Activated T-helper 17 cell treated with anti-CD3 and anti-CD28 coated beads, Interleukin-2, amount 50 U/mL, for 72 hours (primary cell): Measurements from ENCODE around the gene HIP1. TPM values are rescaled to one million over a fixed set of nuclear protein-coding genes. Genes with fewer than 3 reads are reported as not detected.

Experiments
- ATAC-seq: fragments of 150-1000 bp; cut with Tn5 transposase; replicated peaks from 2 replicates; pipeline ENCODE4 v1.10.0; 2021; ENCODE audit warnings: mild to moderate bottlenecking, moderate library complexity
- H3K27ac Mint-ChIP-seq: one replicate; pipeline ENCODE4 v1.8.0; 2022; ENCODE audit warnings: mixed read lengths
- H3K27me3 Mint-ChIP-seq: one replicate; pipeline ENCODE4 v1.8.0; 2022; ENCODE audit warnings: mixed read lengths
- H3K36me3 Mint-ChIP-seq: one replicate; pipeline ENCODE4 v1.8.0; 2022; ENCODE audit warnings: low read depth, mild to moderate bottlenecking, mixed read lengths
- H3K4me1 Mint-ChIP-seq: one replicate; pipeline ENCODE4 v1.8.0; 2022; ENCODE audit warnings: mixed read lengths
- H3K4me3 Mint-ChIP-seq: one replicate; pipeline ENCODE4 v1.8.0; 2022; ENCODE audit warnings: mild to moderate bottlenecking, mixed read lengths
- H3K9me3 Mint-ChIP-seq: one replicate; pipeline ENCODE4 v1.8.0; 2022; ENCODE audit warnings: mixed read lengths
- total RNA-seq, 2 donors: library from RNA; stranded (reverse); gene quantifications; one replicate each; pipeline ENCODE4 v1.2.3, GENCODE V29; 2022

HIP1 gene
- total RNA-seq, 2 donors from 2014 or later = 9.8 to 13.0 TPM

DNA sequence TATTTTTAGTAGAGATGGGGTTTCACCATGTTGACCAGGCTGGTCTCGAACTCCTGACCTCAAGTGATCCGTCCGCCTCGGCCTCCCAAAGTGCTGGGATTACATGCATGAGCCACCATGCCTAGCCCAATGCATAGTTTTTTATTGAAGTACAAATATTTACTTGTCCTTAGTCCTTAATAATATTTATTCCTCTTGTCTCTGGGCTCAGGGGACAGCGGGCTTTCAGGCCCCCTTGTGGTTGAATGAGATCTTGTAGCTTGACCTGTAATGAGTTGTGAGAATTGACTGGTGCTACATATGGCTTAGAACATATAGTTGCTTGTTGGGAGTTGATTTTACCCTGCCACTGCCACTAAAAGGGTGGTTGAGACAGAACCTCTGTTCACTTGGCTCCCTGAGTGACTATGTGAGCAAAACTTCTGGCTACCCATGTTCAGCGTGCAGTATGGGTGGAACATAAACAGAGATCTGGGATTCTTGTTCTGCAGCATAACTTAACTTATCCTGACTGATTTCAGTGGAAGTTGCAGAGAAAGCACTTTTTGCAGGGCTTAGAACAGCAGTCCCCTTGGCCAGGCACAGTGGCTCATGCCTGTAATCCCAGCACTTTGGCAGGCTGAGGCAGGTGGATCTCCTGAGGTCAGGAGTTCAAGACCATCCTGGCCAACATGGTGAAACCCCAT, 18.4 kb upstream of the HIP1 start:
- H3K27me3 Mint-ChIP-seq = no peaks in the 10 kb centered on the region
- H3K9me3 Mint-ChIP-seq = no peaks in the 10 kb centered on the region
- H3K4me1 Mint-ChIP-seq = no peaks in the 10 kb centered on the region
- ATAC-seq = no peak
- no peak overlapping the region for H3K4me3 Mint-ChIP-seq
- H3K36me3 Mint-ChIP-seq = no peaks in the 10 kb centered on the region
- no peak overlapping the region for H3K27ac Mint-ChIP-seq

- no peak for ATAC-seq
- Mint-ChIP-seq H3K4me1 (no peaks in the 10 kb centered on the region), H3K36me3 (no peaks in the 10 kb centered on the region), H3K27me3 (no peaks in the 10 kb centered on the region), H3K4me3 (no peak overlapping the region), H3K9me3 (no peaks in the 10 kb centered on the region), H3K27ac (no peak overlapping the region)
Measured at GRCh38 chr7:75756206-75756990, 17.7 kb upstream of the HIP1 start.

- Mint-ChIP-seq H3K27ac (no peak overlapping the region), H3K4me1 (peaks cover 10% of the 10 kb centered on the region), H3K4me3 (no peak overlapping the region), H3K36me3 (no peaks in the 10 kb centered on the region), H3K9me3 (no peaks in the 10 kb centered on the region), H3K27me3 (peaks cover 3% of the 10 kb centered on the region)
- no peak for ATAC-seq
Measured at GRCh38 chr7:75743455-75743859, 4.7 kb upstream of the HIP1 start.

DNA sequence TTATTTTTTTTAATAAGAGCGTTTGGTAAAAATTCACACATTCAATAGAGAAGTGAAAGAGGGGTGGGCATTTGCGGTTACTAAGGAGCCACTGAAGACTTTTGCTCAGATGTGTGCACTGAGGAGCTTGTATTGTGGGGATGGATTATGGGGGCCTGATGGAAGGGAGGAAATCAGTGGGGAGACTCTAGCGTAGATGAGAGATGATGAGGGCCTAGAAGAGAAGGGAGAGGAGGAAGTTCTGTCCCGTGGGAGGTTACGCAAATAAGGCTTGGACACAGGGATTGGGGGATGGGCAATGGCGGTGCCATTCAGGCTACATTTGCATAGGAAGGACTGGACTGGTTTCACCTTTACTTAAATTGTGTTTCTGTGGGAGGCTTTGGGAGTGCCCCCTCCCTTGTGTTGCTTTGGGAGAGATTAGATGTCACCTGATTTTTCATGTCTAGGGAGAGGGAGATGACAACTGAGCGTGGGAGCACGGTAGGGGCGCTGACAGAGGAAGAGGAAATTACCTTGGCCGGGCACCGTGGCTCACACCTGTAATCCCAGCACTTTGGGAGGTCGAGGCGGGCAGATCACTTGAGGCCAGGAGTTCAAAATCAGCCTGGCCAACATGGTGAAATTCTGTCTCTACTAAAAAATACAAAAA, 2.2 kb upstream of the HIP1 start:
- H3K36me3 Mint-ChIP-seq = no peaks in the 10 kb centered on the region
- ATAC-seq = no peak
- no peaks in the 10 kb centered on the region for H3K9me3 Mint-ChIP-seq
- H3K4me1 Mint-ChIP-seq = peaks cover 10% of the 10 kb centered on the region
- peaks cover 3% of the 10 kb centered on the region for H3K27me3 Mint-ChIP-seq
- H3K4me3 Mint-ChIP-seq = peak overlapping the region; percentile 4
- no peak overlapping the region for H3K27ac Mint-ChIP-seq

- ATAC-seq = no peak
- no peaks in the 10 kb centered on the region for H3K9me3 Mint-ChIP-seq
- H3K4me1 Mint-ChIP-seq = peaks cover 10% of the 10 kb centered on the region
- peak overlapping the region; percentile 87 for H3K4me3 Mint-ChIP-seq
- no peaks in the 10 kb centered on the region for H3K36me3 Mint-ChIP-seq
- H3K27ac Mint-ChIP-seq = peak overlapping the region; percentile 84
- H3K27me3 Mint-ChIP-seq = peaks cover 3% of the 10 kb centered on the region
Measured at GRCh38 chr7:75739796-75740672, 1.3 kb upstream of the HIP1 start.

- Mint-ChIP-seq H3K36me3 (no peaks in the 10 kb centered on the region), H3K27ac (peak overlapping the region; percentile 84), H3K4me3 (peak overlapping the region; percentile 87), H3K9me3 (no peaks in the 10 kb centered on the region), H3K27me3 (peaks cover 3% of the 10 kb centered on the region), H3K4me1 (peaks cover 10% of the 10 kb centered on the region)
- peak; percentile 95 for ATAC-seq
Measured at GRCh38 chr7:75738975-75739795, 444 bp upstream of the HIP1 start.

- H3K9me3 Mint-ChIP-seq = no peaks in the 10 kb centered on the region
- peaks cover 10% of the 10 kb centered on the region for H3K4me1 Mint-ChIP-seq
- no peak for ATAC-seq
- peaks cover 3% of the 10 kb centered on the region for H3K27me3 Mint-ChIP-seq
- no peaks in the 10 kb centered on the region for H3K36me3 Mint-ChIP-seq
- H3K27ac Mint-ChIP-seq = no peak overlapping the region
- peak overlapping the region; percentile 85 for H3K4me3 Mint-ChIP-seq
Measured at GRCh38 chr7:75737856-75738603, 711 bp downstream of the HIP1 start.

DNA sequence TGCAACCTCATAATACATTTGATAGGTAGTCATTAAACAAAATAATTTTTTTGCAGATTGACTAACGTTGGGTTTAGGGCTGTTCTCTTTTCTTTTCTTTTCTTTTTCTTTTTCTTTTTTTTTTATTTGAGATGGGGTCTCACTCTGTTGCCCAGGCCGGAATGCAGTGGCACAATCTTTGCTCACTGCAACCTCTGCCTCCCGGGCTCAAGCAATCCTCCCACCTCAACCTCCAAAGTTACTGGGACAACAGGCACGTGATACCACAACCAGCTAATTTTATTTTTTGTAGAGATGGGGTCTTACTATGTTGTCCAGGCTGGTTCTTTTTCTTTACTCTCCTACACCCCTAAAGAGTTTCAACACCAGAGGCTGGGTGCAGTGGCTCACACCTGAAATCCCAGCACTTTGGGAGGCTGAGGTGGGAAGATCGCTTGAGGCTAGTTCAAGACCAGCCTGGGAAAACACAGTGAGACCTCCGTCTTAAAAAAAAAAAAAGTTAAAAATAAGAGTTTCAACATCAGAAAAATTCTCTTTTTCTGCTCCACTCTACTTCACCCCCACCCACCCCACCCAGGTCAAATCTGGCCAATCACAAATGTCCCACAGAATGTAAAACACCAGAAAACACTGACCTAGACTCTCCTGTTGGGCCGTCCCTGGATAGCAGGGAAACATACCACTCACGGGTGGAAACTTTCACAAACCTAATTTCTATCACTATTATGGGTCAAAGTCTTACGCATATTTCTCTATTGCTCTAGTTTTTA, 3.0 kb downstream of the HIP1 start:
- no peak overlapping the region for H3K4me3 Mint-ChIP-seq
- ATAC-seq = no peak
- no peak overlapping the region for H3K27ac Mint-ChIP-seq
- no peaks in the 10 kb centered on the region for H3K36me3 Mint-ChIP-seq
- peaks cover 6% of the 10 kb centered on the region for H3K4me1 Mint-ChIP-seq
- H3K9me3 Mint-ChIP-seq = no peaks in the 10 kb centered on the region
- peaks cover under 1% of the 10 kb centered on the region for H3K27me3 Mint-ChIP-seq

GRCh38 chr7:75734586-75735458, 3.9 kb downstream of the HIP1 start:
- no peaks in the 10 kb centered on the region for H3K27me3 Mint-ChIP-seq
- H3K4me3 Mint-ChIP-seq = no peak overlapping the region
- H3K27ac Mint-ChIP-seq = no peak overlapping the region
- no peaks in the 10 kb centered on the region for H3K36me3 Mint-ChIP-seq
- H3K4me1 Mint-ChIP-seq = peaks cover 6% of the 10 kb centered on the region
- ATAC-seq = no peak
- no peaks in the 10 kb centered on the region for H3K9me3 Mint-ChIP-seq

GRCh38 chr7:75732764-75733630, 5.7 kb downstream of the HIP1 start:
- Mint-ChIP-seq H3K4me1 (peaks cover 14% of the 10 kb centered on the region), H3K27ac (no peak overlapping the region), H3K27me3 (no peaks in the 10 kb centered on the region), H3K4me3 (no peak overlapping the region), H3K9me3 (no peaks in the 10 kb centered on the region), H3K36me3 (no peaks in the 10 kb centered on the region)
- no peak for ATAC-seq

- Mint-ChIP-seq H3K27me3 (no peaks in the 10 kb centered on the region), H3K36me3 (no peaks in the 10 kb centered on the region), H3K27ac (no peak overlapping the region), H3K4me3 (no peak overlapping the region), H3K9me3 (no peaks in the 10 kb centered on the region), H3K4me1 (peaks cover 17% of the 10 kb centered on the region)
- no peak for ATAC-seq
Measured at GRCh38 chr7:75732016-75732521, 6.7 kb downstream of the HIP1 start.
